GM19438 (cell line): Measurements from ENCODE around the gene PAH.

Experiments used
- ATAC-seq: cut with Tn5 transposase; IDR thresholded peaks from one replicate; pipeline ENCODE4 v1.9.1; 2021; ENCODE audit warnings: low read depth; ENCODE audit not compliant: unreplicated experiment

Gene PAH

DNA sequence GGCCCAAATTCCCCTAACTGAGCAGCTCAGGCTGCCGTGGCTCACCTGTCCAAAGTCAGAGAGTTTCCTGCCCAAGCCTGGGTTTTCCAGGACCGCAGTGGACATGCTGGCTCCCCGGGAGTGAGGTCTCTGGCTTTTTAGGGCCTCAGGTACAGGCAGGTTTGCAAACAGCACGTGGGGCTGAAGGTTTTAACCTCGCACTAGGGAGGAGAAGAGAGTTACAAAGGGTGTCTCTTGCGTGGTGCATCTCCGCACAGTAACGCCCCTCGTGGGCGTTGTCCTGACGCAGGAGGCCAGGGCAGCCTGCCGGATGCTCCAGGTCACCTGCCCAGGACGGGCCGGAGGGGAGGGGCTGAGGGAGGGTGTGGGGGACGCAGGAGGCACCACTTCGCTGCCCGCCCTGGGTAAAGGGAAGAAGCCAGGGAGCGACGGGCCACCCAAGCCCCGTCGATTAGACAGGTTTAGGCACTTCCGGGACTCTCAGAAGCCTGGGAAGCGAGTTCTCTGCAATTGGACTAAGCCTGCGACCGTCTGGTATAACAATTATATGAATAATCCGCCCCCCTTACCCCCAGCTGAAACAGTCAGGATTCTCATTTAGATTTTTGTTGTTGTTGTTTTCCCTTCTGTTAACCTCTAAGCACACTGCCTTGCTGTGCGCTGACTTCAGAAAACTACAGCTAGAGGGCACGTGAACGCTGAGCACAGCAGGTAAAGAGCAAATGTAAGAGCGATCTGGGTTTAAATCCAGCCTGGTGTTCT, at the start of gene PAH:
Gene PAH (minus strand): TSS at position 219 of the 762 bp plus-strand sequence. CDS start 114 bp downstream, at position 105.
- ATAC-seq = no peak

GRCh38 chr12:102966200-102966863, 49.3 kb upstream of the PAH start:
- ATAC-seq = no peak

- no peak for ATAC-seq
Measured at GRCh38 chr12:102965281-102966155, 48.5 kb upstream of the PAH start.

- ATAC-seq = no peak
Measured at GRCh38 chr12:102964872-102965271, 47.8 kb upstream of the PAH start.

DNA sequence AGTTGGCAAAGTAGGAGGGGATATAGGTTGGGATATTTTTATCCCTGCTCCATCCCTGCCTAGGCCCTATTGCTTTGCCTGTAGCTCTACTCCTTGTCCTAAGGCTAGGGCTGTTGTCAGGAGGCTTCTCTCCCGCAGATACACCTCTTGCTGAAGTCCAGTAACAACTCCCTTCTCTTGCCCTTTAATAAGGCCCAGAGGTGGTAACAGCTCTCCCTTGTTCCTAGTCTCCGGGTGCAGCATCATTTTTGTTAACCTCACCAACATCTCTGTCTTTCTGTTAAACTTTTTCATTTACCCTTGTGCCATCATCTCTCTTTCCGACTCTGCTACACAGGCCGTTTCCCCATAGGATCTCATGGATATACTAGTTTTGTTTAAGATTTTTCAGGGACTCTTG, 46.8 kb upstream of the PAH start:
- no peak for ATAC-seq

- ATAC-seq = no peak
Measured at GRCh38 chr12:102962986-102963385, 45.9 kb upstream of the PAH start.

DNA sequence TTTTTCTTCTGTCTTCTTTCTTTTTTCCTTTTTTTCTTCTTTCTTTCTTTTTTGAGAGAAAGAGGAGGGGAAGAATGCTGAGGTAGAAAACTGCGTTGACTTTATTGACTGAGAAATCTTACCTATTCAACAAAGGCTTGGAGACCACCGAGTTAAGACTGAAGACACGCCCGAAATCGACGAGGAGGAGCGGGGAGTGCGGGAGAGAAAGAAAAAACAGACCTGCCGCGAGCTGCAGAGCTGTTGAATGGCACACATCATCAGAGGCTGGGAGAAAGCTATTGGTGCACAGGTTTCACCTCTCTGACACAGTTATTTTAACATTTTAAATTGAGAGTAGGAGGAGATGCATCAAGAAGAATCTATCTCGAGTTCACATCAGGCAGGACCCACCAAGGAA, 45.5 kb upstream of the PAH start:
- ATAC-seq = no peak

DNA sequence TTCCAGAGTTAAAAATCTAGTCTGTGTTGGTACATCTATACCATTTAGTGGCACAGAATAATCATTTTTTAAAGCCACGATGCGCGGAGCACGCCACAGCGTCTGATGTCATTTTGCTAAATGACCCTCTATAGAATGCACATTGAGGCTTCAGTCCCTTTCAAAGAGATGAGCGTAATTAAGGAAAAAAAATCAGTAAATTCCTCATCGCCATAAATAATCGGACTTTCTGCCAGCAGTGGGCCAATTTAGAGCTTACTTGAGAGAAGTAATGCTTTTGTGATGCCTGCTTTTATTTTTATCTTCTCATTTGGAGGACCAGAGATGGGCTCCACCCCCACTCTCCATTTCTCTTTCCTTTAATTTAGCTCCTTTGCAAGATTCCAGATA, 44.4 kb upstream of the PAH start:
- no peak for ATAC-seq

DNA sequence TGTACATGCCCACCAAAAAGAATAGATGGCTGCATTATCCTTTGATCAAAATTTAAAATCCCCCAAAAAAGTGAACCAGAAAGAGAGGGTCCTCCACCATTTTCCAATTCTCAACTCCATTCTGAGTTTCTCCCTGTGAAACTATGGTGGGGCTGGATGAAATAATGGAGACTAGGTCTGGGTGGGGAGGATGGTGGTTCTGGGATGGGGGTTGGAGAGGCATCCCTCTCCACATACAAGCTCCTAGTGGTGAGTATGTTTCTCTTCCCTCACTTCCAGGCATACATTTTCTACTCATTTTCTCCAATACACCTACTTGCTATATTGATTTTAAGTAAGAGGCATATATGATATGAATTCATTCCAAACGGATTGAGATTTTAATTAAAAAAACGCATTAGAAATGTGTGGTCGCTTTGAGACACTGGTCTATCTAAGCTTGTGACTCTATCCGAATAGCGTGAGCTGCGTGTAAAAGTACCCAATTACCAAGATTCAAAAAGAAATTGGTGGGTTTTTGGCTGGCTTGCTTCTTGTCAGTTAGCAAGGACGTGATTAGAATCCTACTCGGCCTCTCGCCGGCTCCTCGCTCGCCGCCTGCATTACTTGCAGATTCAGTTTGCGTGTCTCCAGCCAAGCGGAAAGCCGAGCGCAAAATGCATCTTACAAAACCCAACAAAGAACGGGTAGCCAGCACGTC, 43.9 kb upstream of the PAH start:
- ATAC-seq = no peak

DNA sequence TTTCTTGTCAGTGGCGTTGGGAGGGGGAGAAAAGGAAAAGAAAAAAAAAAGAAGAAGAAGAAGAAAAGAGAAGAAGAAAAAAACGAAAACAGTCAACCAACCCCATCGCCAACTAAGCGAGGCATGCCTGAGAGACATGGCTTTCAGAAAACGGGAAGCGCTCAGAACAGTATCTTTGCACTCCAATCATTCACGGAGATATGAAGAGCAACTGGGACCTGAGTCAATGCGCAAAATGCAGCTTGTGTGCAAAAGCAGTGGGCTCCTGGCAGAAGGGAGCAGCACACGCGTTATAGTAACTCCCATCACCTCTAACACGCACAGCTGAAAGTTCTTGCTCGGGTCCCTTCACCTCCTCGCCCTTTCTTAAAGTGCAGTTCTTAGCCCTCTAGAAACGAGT, 42.3 kb upstream of the PAH start:
- ATAC-seq = no peak

DNA sequence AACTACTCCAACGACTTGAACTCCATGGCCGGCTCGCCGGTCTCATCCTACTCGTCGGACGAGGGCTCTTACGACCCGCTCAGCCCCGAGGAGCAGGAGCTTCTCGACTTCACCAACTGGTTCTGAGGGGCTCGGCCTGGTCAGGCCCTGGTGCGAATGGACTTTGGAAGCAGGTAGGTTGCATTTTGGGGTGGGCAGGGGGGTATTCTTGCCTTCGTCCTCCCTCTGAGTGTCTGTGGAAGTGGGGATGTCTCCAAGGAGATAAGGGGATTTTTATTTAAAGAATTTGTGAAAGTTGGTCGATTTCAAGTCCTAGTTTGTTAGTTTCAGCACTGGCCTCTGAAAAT, 41.8 kb upstream of the PAH start:
- ATAC-seq = no peak

- peak; percentile 63 for ATAC-seq
Measured at GRCh38 chr12:102958073-102958829, 41.2 kb upstream of the PAH start.

DNA sequence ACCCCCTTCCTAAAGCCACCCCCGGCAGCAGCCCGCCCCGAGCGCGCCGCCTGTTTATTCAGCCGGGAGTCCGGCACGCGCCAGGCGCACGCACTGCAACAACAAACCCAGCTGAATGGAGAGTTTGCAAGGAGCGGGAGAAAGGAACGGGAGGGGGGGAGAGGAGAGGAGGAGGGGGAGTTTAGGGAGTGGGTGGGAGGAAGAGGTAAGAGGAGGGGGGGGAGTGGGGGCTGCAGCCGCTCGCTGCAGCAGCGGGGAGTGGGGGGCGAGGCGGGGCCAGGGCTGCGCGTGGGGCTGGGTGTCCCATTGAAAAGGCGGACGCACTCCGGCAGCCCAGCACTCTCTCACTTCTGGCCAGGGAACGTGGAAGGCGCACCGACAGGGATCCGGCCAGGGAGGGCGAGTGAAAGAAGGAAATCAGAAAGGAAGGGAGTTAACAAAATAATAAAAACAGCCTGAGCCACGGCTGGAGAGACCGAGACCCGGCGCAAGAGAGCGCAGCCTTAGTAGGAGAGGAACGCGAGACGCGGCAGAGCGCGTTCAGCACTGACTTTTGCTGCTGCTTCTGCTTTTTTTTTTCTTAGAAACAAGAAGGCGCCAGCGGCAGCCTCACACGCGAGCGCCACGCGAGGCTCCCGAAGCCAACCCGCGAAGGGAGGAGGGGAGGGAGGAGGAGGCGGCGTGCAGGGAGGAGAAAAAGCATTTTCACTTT, 40.5 kb upstream of the PAH start, which contains the start of gene ASCL1:
Gene ASCL1 (plus strand): TSS at position 336 of the 712 bp plus-strand sequence. CDS start 571 bp downstream, outside the sequence.
- peak; percentile 47 for ATAC-seq

DNA sequence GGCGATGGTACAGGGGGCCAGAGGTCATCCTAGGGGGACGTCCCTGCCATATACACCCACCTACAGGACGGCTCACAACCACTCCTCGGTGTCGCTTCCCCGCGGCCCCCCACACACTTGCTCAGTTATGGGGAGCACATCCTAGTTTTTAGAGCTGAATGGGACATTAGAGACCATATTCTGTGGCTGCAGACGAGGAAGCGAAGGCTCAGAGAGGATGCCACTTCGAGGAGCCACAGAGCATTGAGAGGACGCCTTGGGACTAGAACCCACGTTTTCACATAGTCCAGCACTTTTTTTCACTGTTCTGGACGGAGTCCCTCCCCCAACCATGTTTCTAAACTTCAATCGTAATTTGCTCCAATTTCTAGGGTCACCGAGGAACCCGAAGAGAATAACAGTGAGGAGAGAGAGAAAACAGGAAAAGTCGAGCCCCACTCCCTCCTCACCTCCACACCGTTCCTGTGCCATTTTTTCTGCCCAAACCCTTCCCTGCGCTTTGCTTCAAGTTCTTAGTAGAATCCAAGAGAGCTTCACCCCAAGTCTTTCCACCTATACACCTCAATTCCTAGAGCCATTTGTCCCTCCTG, 39.8 kb upstream of the PAH start:
- no peak for ATAC-seq

- ATAC-seq = no peak
Measured at GRCh38 chr12:102955926-102956737, 39.1 kb upstream of the PAH start.

- no peak for ATAC-seq
Measured at GRCh38 chr12:102954134-102954533, 37.1 kb upstream of the PAH start.

DNA sequence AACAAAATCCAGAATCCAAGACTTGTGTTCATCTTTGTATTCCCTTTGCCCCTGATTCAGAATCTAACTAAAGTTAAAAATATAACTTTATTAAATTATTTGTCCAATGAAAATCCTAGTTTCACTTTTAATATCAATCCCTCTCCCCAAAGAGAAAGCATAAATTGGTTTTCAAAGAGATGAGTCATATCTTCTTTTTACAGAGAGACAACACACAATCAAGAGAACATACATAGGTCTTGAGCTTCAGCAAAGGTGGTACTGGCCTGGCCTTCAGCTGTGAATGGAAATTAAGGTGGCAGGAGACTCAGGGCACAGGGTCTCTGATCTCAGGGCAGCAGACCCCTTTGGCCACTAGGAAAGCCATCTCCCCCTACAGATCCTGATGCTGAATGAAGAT, 36.2 kb upstream of the PAH start:
- ATAC-seq = no peak

GRCh38 chr12:102951841-102952240, 34.8 kb upstream of the PAH start:
- ATAC-seq = no peak
